SK-N-SH (cell line): ENCODE data around the gene WDR11.

Experiments
- CTCF ChIP-seq: fragments of 200-600 bp; sonication (generic); IDR thresholded peaks from 2 replicates; pipeline ENCODE4 v1.6.1; 2017; ENCODE audit warnings: antibody characterized with exemption, mild to moderate bottlenecking, moderate library complexity
- MEF2A ChIP-seq: IDR thresholded peaks from 2 replicates; pipeline ENCODE4 v1.4.0; 2012; ENCODE audit warnings: low read depth, borderline replicate concordance
- POLR2AphosphoS5 ChIP-seq: IDR thresholded peaks from 2 replicates; pipeline ENCODE4 v1.6.1; 2012; ENCODE audit warnings: low read depth, low read length
- RAD21 ChIP-seq: IDR thresholded peaks from 2 replicates; pipeline ENCODE4 v1.6.1; 2012; ENCODE audit warnings: mild to moderate bottlenecking, low read length
- REST ChIP-seq: IDR thresholded peaks from 2 replicates; pipeline ENCODE4 v1.6.1; 2012; ENCODE audit warnings: mild to moderate bottlenecking, low read depth, low read length, moderate library complexity
- SIN3A ChIP-seq: IDR thresholded peaks from 2 replicates; pipeline ENCODE4 v1.6.1; 2012; ENCODE audit warnings: low read depth, mild to moderate bottlenecking, low read length, moderate library complexity, borderline replicate concordance
- YY1 ChIP-seq: IDR thresholded peaks from 2 replicates; pipeline ENCODE4 v1.4.0; 2012; ENCODE audit warnings: low read depth, mild to moderate bottlenecking
- ZBTB33 ChIP-seq: IDR thresholded peaks from 2 replicates; pipeline ENCODE4 v1.4.0; 2012; ENCODE audit warnings: low read depth, borderline replicate concordance

- TF ChIP-seq CTCF (no peak), RAD21 (no peak), MEF2A (no peak), REST (no peak), SIN3A (no peak), ZBTB33 (no peak), POLR2AphosphoS5 (no peak), YY1 (no peak)
Observed at GRCh38 chr10:120931999-120932398, 80.8 kb downstream of the WDR11 start.
